HCT116 (cell line): ENCODE data around the gene RASGRF1. TPM values are rescaled to one million over a fixed set of nuclear protein-coding genes. Genes with fewer than 3 reads are reported as not detected.

Source experiments
- ATAC-seq: fragments of 200-7000 bp; cut with Tn5 transposase; 2 replicates; pipeline ENCODE4 v1.9.1; 2020; ENCODE audit warnings: mild to moderate bottlenecking, moderate library complexity
- BruUV-seq: library from RNA; stranded (reverse); fragments of 400-500 nt; replicated peaks from 2 replicates; lab custom pipeline; 2021; lab: Mats Ljungman, UMichigan
- CTCF ChIA-PET: fragments of 300-600 bp; sonication (Branson Sonifier 250); formaldehyde crosslinking; loops from one replicate; lab custom pipeline; 2021; ENCODE audit warnings: antibody characterized with exemption; lab: Charles Lee
- POLR2A ChIA-PET: fragments of 300-600, 350-600 bp; sonication (Branson Sonifier 250); formaldehyde crosslinking; loops from one replicate; lab custom pipeline; 2021; ENCODE audit warnings: antibody characterized with exemption; lab: Charles Lee
- RAD21 ChIA-PET, 2 experiments: fragments of 300-600 bp; sonication (Branson Sonifier 250); formaldehyde crosslinking; loops; one replicate each; lab custom pipeline; 2023; ENCODE audit warnings: low total read pairs in 2 of 2; ENCODE audit not compliant: uncharacterized antibody in 2 of 2, unreplicated experiment in 2 of 2, low non-redundant PET in 1 of 2; lab: Charles Lee
- DNase-seq: peaks from one replicate; pipeline ENCODE4 v3.0.0-alpha.2; 2010; ENCODE audit warnings: low read depth, low spot score
- H2AFZ ChIP-seq: fragments of 200-600 bp; shearing (Covaris generic), sonication (generic); 2 replicates; pipeline ENCODE4 v1.6.1; 2017; ENCODE audit warnings: low read depth, mixed run types, mixed read lengths, antibody characterized with exemption, low read length; ENCODE audit not compliant: poor library complexity, severe bottlenecking
- H3K27ac ChIP-seq: 2 replicates; pipeline ENCODE4 v1.5.1; 2012; ENCODE audit warnings: low read depth, low read length
- H3K27me3 ChIP-seq: fragments of 200-600 bp; sonication (generic); 2 replicates; pipeline ENCODE4 v1.6.1; 2016; ENCODE audit warnings: mixed run types, low read length, mixed read lengths; ENCODE audit not compliant: insufficient read depth
- H3K36me3 ChIP-seq, 2 experiments: fragments of 200-500 bp in 1 of 2; fragments of 200-600 bp in 1 of 2; sonication (Bioruptor generic) in 1 of 2; sonication (generic) in 1 of 2; 2 replicates each; pipeline versions ENCODE4 v1.5.1 to v1.6.1; 2014 to 2016; ENCODE audit warnings: low read length in 2 of 2, inconsistent platforms in 1 of 2, mixed read lengths in 1 of 2, mixed run types in 1 of 2; ENCODE audit not compliant: insufficient read depth in 2 of 2, control insufficient read depth in 1 of 2
- H3K4me1 ChIP-seq, 2 experiments: fragments of 200-600 bp in 1 of 2; sonication (generic) in 1 of 2; 2 replicates each; pipeline versions ENCODE4 v1.5.1 to v1.6.1; 2012 to 2017; ENCODE audit warnings: low read length in 2 of 2, inconsistent platforms in 1 of 2, mild to moderate bottlenecking in 1 of 2, mixed read lengths in 1 of 2, mixed run types in 1 of 2, moderate library complexity in 1 of 2; ENCODE audit not compliant: insufficient read depth in 2 of 2, control insufficient read depth in 1 of 2
- H3K4me2 ChIP-seq: fragments of 200-600 bp; sonication (generic); 2 replicates; pipeline ENCODE4 v1.6.1; 2017; ENCODE audit warnings: mixed run types, low read length, mixed read lengths
- H3K4me3 ChIP-seq, 2 experiments: fragments of 200-600 bp in 1 of 2; sonication (generic) in 1 of 2; replicated peaks in 1 of 2; 2 replicates each; pipeline ENCODE4 v1.5.1; 2011 to 2016; ENCODE audit warnings: low read length in 2 of 2, control low read depth in 1 of 2, low read depth in 1 of 2, mild to moderate bottlenecking in 1 of 2, mixed read lengths in 1 of 2, mixed run types in 1 of 2
- H3K79me2 ChIP-seq: fragments of 200-600 bp; sonication (generic); 2 replicates; pipeline ENCODE4 v1.6.1; 2017; ENCODE audit warnings: mild to moderate bottlenecking, mixed run types, low read length, moderate library complexity, mixed read lengths; ENCODE audit not compliant: insufficient read depth
- H3K9ac ChIP-seq: fragments of 200-600 bp; sonication (generic); 2 replicates; pipeline ENCODE4 v1.6.1; 2016; ENCODE audit warnings: low read length, mixed read lengths
- H3K9me2 ChIP-seq: fragments of 200-600 bp; sonication (generic), shearing (Covaris generic); 2 replicates; pipeline ENCODE4 v1.6.1; 2017; ENCODE audit warnings: mixed run types, mild to moderate bottlenecking, moderate library complexity; ENCODE audit not compliant: insufficient read depth
- H3K9me3 ChIP-seq, 2 experiments: fragments of 200-500 bp in 1 of 2; fragments of 200-600 bp in 1 of 2; sonication (Bioruptor generic) in 1 of 2; sonication (generic) in 1 of 2; 2 replicates each; pipeline ENCODE4 v1.6.1; 2014 to 2017; ENCODE audit warnings: low read length in 2 of 2, mixed read lengths in 2 of 2, inconsistent platforms in 1 of 2, low read depth in 1 of 2, mild to moderate bottlenecking in 1 of 2, mixed run types in 1 of 2, moderate library complexity in 1 of 2; ENCODE audit not compliant: control insufficient read depth in 1 of 2, insufficient read depth in 1 of 2
- H4K20me1 ChIP-seq: fragments of 200-600 bp; sonication (generic), shearing (Covaris generic); 2 replicates; pipeline ENCODE4 v1.6.1; 2017; ENCODE audit warnings: mixed run types, mild to moderate bottlenecking, moderate library complexity; ENCODE audit not compliant: insufficient read depth
- CEBPB ChIP-seq: IDR thresholded peaks from 2 replicates; pipeline ENCODE4 v1.6.1; 2012; ENCODE audit warnings: low read depth
- EGR1 ChIP-seq: IDR thresholded peaks from 2 replicates; pipeline ENCODE4 v1.6.1; 2012; ENCODE audit warnings: low read depth
- ELF1 ChIP-seq: IDR thresholded peaks from 2 replicates; pipeline ENCODE4 v1.6.1; 2012; ENCODE audit warnings: low read depth, borderline replicate concordance
- EZH2 ChIP-seq: fragments of 200-600 bp; sonication (generic); IDR thresholded peaks from 2 replicates; pipeline ENCODE4 v1.6.1; 2017; ENCODE audit warnings: antibody characterized with exemption, mixed run types
- FOSL1 ChIP-seq: IDR thresholded peaks from 2 replicates; pipeline ENCODE4 v1.6.1; 2012; ENCODE audit warnings: low read depth
- JUND ChIP-seq: IDR thresholded peaks from 2 replicates; pipeline ENCODE4 v1.6.1; 2012
- MAX ChIP-seq: IDR thresholded peaks from 2 replicates; pipeline ENCODE4 v1.6.1; 2012
- POLR2A ChIP-seq: IDR thresholded peaks from 2 replicates; pipeline ENCODE4 v1.7.0; 2011; ENCODE audit warnings: borderline replicate concordance; ENCODE audit not compliant: insufficient read depth, insufficient read length; ENCODE audit errors: extremely low read depth
- POLR2AphosphoS5 ChIP-seq: IDR thresholded peaks from 2 replicates; pipeline ENCODE4 v1.6.1; 2011; ENCODE audit warnings: mild to moderate bottlenecking, low read depth, low read length, moderate library complexity
- REST ChIP-seq: IDR thresholded peaks from 2 replicates; pipeline ENCODE4 v1.6.1; 2012; ENCODE audit warnings: low read depth
- SP1 ChIP-seq: IDR thresholded peaks from 2 replicates; pipeline ENCODE4 v1.6.1; 2012; ENCODE audit warnings: low read depth
- SRF ChIP-seq: IDR thresholded peaks from 2 replicates; pipeline ENCODE4 v1.6.1; 2012; ENCODE audit warnings: low read depth
- TCF7L2 ChIP-seq: IDR thresholded peaks from 2 replicates; pipeline ENCODE4 v1.7.0; 2011; ENCODE audit warnings: borderline replicate concordance, inconsistent platforms; ENCODE audit not compliant: insufficient read depth, insufficient read length; ENCODE audit errors: extremely low read depth
- YY1 ChIP-seq: IDR thresholded peaks from 2 replicates; pipeline ENCODE4 v1.6.1; 2011; ENCODE audit warnings: low read length, low read depth, moderate library complexity, mild to moderate bottlenecking; ENCODE audit not compliant: insufficient replicate concordance; ENCODE audit errors: extremely low read depth
- ZNF274 ChIP-seq: fragments of 200-500 bp; sonication (Bioruptor generic); IDR thresholded peaks from 2 replicates; pipeline ENCODE4 v1.6.1; 2014; ENCODE audit warnings: mild to moderate bottlenecking, low read depth, low read length, inconsistent platforms
- intact Hi-C: fragments of 100-400 bp; cut with micrococcal nuclease; formaldehyde crosslinking; loops from 2 replicates; pipeline ENCODE4 v1.10.0; 2022
- total RNA-seq: library from RNA; stranded (reverse); gene quantifications from one replicate; pipeline ENCODE4 v1.2.1, GENCODE V29; 2021; ENCODE audit not compliant: unreplicated experiment

RASGRF1 gene
- total RNA-seq, 1 experiment from 2014 or later: 2.4 TPM

GRCh38 chr15:78993931-78994530 lies 96.5 kb downstream of the RASGRF1 start:
- H3K4me3 ChIP-seq: no peak overlapping the region
- no peaks in the 10 kb centered on the region for H3K36me3 ChIP-seq
- no peak overlapping the region for H3K27ac ChIP-seq
- no peak overlapping the region for H3K9ac ChIP-seq
- intact Hi-C loops: no loop called here
- POLR2A ChIA-PET: no interaction called here
- peaks cover 2 to 23% of the 10 kb centered on the region in 2 experiments for H3K4me1 ChIP-seq
- H3K9me2 ChIP-seq: no peaks in the 10 kb centered on the region
- H3K27me3 ChIP-seq: no peaks in the 10 kb centered on the region
- RAD21 ChIA-PET: no interaction called here
- H3K9me3 ChIP-seq: no peaks in the 10 kb centered on the region
- BruUV-seq: no TSS peak
- no peak for DNase-seq
- H3K79me2 ChIP-seq: no peaks in the 10 kb centered on the region
- TF ChIP-seq JUND (no peak), SP1 (no peak), POLR2A (no peak)
- no peaks in the 10 kb centered on the region for H4K20me1 ChIP-seq
- H3K4me2 ChIP-seq: no peak overlapping the region
- CTCF ChIA-PET: interaction anchor here (0.9 to 1.0 kb wide), 2 partner anchors 13 kb away, joined by 3 to 4 read pairs; no protein-coding TSS in a partner anchor
- ATAC-seq: no peak
- no peak overlapping the region for H2AFZ ChIP-seq

- Histone ChIP-seq H3K27me3 (no peaks in the 10 kb centered on the region), H3K4me1 (peaks cover 9 to 29% of the 10 kb centered on the region in 2 experiments), H2AFZ (no peak overlapping the region), H3K79me2 (no peaks in the 10 kb centered on the region), H3K4me2 (no peak overlapping the region), H3K27ac (no peak overlapping the region), H4K20me1 (no peaks in the 10 kb centered on the region), H3K4me3 (no peak overlapping the region), H3K9me3 (no peaks in the 10 kb centered on the region), H3K9me2 (no peaks in the 10 kb centered on the region), H3K9ac (no peak overlapping the region), H3K36me3 (no peaks in the 10 kb centered on the region)
- DNase-seq (no peak), ATAC-seq (no peak)
- RAD21 ChIA-PET: no interaction called here
- CTCF ChIA-PET: interaction anchor here (1.0 kb wide), 1 partner anchor 14 kb away, joined by 4 read pairs; no protein-coding TSS in a partner anchor
- POLR2A ChIA-PET: no interaction called here
- BruUV-seq: no TSS peak
- intact Hi-C loops: no loop called here
- TF ChIP-seq JUND (no peak), ZNF274 (no peak), POLR2A (no peak), EZH2 (no peak), FOSL1 (no peak), EGR1 (no peak), MAX (no peak), REST (no peak), SRF (no peak), CEBPB (no peak), ELF1 (no peak), POLR2AphosphoS5 (no peak), TCF7L2 (no peak), YY1 (no peak)
Measured at GRCh38 chr15:78993257-78993930, 97.2 kb downstream of the RASGRF1 start.
